Globus pallidus (tissue), 1 donor: ENCODE results near the gene GALK1.

Experiments
- DNase-seq: peaks from one replicate; pipeline ENCODE4 v3.0.0-alpha.2; 2015; ENCODE audit warnings: low spot score

GALK1 gene

GRCh38 chr17:75749545-75750389 lies 15.2 kb downstream of the GALK1 start:
- peak; percentile 80 for DNase-seq

DNA sequence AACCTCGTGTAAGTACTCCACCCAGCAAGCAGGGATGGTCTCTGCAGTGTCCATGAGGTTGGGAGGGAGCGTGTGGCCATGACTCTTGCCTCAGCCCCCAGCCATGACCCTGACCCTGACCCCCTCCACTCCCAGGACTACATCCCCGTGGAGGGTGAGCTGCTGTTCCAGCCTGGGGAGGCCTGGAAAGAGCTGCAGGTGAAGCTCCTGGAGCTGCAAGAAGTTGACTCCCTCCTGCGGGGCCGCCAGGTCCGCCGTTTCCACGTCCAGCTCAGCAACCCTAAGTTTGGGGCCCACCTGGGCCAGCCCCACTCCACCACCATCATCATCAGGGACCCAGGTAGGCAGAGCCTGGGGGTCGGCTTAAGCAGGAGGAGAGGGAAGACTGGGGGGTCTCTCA lies 16.3 kb downstream of the GALK1 start:
- DNase-seq, result no peak

DNA sequence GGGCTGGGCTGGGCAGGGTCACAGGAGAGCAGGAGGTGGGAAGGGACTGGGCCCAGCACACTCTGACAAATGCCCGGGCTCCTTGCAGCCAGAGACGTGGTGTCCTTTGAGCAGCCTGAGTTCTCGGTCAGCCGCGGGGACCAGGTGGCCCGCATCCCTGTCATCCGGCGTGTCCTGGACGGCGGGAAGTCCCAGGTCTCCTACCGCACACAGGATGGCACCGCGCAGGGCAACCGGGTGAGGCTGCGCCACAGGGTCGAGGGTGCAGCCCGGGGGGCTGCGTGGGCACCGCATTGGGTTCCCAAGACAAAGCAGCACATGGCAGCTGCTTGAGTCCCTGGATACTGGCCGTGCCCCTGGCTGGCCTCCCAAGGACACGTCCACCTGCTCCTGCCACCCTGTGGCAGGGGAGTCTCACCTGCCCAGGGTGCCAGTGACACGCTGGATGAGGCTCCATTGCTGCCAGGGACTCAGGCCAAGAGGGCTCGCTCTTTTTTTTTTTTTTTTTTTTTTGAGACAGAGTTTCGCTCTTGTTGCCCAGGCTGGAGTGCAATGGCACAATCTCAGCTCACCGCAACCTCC lies 21.3 kb downstream of the GALK1 start:
- no peak for DNase-seq

DNA sequence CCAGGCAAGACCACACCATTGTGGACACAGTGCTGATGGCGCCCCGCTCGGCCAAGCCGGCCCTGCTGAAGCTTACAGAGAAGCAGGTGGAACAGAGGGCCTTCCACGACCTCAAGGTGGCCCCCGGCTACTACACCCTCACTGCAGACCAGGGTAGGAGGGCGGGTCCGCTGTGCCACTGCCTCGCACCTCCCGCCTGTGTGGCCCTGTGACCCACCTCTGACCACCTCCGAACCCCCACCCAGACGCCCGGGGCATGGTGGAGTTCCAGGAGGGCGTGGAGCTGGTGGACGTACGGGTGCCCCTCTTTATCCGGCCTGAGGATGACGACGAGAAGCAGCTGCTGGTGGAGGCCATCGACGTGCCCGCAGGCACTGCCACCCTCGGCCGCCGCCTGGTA lies 22.7 kb downstream of the GALK1 start:
- DNase-seq, result no peak

DNA sequence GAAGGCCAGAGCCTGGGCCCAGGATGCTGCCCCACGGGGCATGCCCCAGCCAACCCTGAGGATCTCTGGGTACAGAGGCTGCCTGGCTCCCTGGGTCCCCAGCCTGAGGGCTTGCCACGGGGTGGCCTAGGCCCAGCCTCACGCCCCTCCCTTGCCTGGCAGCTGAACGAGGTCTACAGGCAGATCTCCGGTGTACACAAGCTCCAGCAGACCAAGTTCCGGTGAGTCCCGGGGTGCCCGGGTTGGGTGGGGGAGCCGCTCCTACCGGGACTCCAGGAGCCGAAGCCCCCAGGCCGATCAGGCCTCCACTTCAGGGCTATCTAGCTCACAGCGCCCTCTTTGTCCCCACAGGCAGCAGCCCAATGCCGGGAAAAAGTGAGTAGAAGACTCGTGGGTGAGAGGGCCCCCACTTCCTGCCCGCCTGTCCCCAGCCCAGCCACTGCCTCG lies 24.3 kb downstream of the GALK1 start:
- DNase-seq, result no peak

DNA sequence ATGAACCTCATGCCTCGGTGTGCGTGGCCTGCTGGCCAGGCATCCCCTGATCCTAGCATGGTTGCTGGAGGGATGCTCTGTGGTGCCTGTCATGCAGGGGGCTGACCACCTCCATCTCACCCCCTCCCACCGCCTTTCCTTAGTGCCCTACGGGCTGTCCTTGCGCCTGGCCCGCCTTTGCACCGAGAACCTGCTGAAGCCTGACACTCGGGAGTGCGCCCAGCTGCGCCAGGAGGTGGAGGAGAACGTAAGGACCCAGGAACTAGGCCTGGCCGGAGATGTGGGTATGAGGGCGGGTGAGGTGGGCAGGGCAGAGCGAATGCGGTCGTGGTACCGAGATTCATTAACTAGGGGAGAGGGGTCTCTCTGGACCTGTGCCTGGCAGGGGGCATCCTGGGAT lies 24.8 kb downstream of the GALK1 start:
- no peak for DNase-seq

DNA sequence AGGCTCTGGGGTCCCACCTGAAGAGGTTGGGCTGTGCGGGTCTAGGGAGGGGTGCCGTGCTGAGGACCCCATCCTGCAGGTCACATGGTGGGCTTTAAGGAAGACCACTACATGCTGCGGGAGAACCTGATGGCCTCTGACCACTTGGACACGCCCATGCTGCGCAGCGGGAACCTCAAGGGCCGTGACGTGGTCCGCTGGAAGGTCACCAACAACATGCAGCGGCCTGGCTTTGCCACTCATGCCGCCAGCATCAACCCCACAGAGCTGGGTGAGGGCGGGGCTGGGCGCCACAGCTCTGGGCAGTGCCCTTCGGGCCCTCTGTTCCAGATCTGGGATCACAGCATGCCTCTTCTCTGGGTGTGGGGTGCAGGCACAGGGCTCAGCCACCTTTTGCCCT lies 25.2 kb downstream of the GALK1 start:
- DNase-seq, result no peak

GRCh38 chr17:75739174-75739573 lies 25.8 kb downstream of the GALK1 start:
- DNase-seq, result no peak

- peak; percentile 59 for DNase-seq
Observed at GRCh38 chr17:75738218-75738802, 26.7 kb downstream of the GALK1 start.

- DNase-seq, result no peak
Observed at GRCh38 chr17:75737133-75737962, 27.6 kb downstream of the GALK1 start.

GRCh38 chr17:75736173-75736835 lies 28.7 kb downstream of the GALK1 start:
- no peak for DNase-seq

- DNase-seq, result no peak
Observed at GRCh38 chr17:75734674-75735294, 30.2 kb downstream of the GALK1 start.

DNA sequence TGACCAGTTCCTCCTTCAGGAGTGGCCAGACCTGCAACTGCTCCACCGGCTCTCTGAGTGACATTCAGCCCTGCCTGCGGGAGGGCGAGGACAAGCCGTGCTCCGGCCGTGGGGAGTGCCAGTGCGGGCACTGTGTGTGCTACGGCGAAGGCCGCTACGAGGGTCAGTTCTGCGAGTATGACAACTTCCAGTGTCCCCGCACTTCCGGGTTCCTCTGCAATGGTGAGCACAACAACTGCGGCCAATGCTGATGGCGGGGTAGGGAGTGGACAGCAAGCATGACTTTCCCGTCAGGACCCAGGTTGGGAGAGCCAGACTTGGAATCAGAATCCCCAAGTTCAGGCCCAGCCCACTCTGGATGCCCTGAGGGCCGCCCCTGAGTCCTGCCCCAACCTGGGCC lies 31.5 kb downstream of the GALK1 start:
- no peak for DNase-seq

DNA sequence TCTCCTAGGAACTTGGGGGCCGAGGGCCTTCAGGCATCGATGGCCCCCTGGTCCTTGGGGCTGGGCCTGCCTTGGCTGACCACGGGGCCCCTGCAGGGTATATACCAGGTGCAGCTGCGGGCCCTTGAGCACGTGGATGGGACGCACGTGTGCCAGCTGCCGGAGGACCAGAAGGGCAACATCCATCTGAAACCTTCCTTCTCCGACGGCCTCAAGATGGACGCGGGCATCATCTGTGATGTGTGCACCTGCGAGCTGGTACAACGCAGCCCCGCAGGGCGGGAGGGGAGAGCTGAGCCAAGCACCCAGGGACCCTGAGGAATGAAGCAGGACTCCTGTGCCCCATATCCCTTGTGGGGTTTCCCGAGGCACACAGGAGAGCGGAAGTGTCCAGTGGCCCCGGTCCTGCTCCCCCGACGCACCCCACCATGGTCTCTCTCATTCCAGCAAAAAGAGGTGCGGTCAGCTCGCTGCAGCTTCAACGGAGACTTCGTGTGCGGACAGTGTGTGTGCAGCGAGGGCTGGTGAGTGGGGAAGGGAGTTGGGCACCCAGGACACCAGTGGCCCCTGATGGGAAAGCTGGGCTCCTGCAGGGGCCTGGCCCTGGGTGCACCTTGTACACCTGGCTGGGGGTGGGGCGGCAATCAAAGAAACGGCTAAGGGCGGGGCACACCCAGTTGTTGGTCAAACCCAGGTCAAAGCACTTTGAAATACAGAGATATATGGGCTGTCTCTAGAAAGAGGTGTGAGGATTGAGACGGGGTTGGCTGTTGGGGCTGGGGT lies 33.1 kb downstream of the GALK1 start:
- DNase-seq, result no peak

DNA sequence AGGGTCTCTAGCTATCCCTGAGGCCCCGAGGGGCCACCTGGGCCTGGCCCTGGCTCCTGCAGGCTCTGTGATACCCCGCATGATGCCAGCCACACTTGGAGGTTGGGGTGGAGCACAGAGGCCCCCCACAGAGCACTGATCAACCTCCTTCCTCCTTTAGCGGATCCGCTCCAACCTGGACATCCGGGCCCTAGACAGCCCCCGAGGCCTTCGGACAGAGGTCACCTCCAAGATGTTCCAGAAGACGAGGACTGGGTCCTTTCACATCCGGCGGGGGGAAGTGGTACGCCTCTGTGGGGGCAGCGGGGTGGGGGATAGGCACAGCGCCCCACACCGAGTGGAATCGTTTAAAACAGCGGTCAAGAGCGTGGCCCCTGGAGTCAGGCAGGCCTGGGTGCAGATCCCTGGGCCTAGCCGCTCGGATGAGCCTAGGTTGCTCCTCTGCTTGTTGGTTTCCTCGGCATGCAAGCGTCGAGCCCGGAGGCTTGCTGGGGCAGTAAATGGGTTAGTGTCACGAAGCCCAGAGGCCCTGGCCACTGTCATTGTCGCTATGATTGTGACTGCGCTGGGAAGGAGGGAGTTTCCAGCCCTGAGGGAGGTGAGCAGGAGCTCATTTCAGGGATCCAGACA lies 33.8 kb downstream of the GALK1 start:
- no peak for DNase-seq

- no peak for DNase-seq
Observed at GRCh38 chr17:75730065-75730464, 34.9 kb downstream of the GALK1 start.

GRCh38 chr17:75729351-75729750 lies 35.6 kb downstream of the GALK1 start:
- DNase-seq, result no peak

DNA sequence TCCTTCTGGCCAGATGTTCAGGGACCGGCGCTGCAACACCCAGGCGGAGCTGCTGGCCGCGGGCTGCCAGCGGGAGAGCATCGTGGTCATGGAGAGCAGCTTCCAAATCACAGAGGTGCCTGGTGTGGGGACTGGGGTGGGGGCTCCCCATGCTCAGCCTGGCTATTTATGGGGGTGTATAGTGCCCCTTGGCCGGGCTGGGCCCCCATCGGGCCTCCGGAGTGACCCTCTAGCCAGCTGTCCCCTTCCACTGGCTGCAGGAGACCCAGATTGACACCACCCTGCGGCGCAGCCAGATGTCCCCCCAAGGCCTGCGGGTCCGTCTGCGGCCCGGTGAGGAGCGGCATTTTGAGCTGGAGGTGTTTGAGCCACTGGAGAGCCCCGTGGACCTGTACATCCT lies 37.6 kb downstream of the GALK1 start:
- no peak for DNase-seq

GRCh38 chr17:75725504-75725903 lies 39.5 kb downstream of the GALK1 start:
- no peak for DNase-seq
